Peyer's patch (tissue), 4 donors: ENCODE data around the gene TMTC2.

Experiments
- CTCF ChIP-seq, 6 experiments: fragments of 450-650 bp in 4 of 6; fragments of 200-600 bp in 2 of 6; sonication (generic) in 1 of 6; IDR thresholded peaks; one replicate each; pipeline ENCODE4 v1.5.1; 2017 to 2019; ENCODE audit warnings: antibody characterized with exemption in 6 of 6, mild to moderate bottlenecking in 3 of 6, moderate library complexity in 1 of 6
- POLR2A ChIP-seq, 2 donors: fragments of 450-650 bp; IDR thresholded peaks; one replicate each; pipeline ENCODE4 v1.5.1; 2017; ENCODE audit warnings: antibody characterized with exemption in 2 of 2, mild to moderate bottlenecking in 2 of 2, moderate library complexity in 2 of 2

GRCh38 chr12:83049306-83049705, 362.6 kb downstream of the TMTC2 start:
- no peak for TF ChIP-seq CTCF (IDR thresholded peaks at IDR 0.05)
- TF ChIP-seq POLR2A (IDR thresholded peaks at IDR 0.05): no peak
